OCI-LY3 (cell line): ENCODE measurements around the gene METTL13.
"Not testable (repeated sequence)": the region's sequence is repeated elsewhere in the genome, so short reads cannot be mapped to it uniquely, and the experiment has no call there.

ENCODE experiments used
- H2AFZ ChIP-seq: fragments of 200-600, 300-600 bp; shearing (Covaris generic); 2 replicates; pipeline ENCODE4 v1.6.0; 2014; ENCODE audit warnings: antibody characterized with exemption, low read depth, low read length
- H3K27ac ChIP-seq: fragments of 200-600, 300-600 bp; sonication (generic); 2 replicates; pipeline ENCODE4 v1.5.1; 2014; ENCODE audit warnings: mild to moderate bottlenecking, low read length, moderate library complexity, mixed read lengths
- H3K27me3 ChIP-seq: fragments of 200-600, 300-600 bp; sonication (generic); 2 replicates; pipeline ENCODE4 v1.6.1; 2014; ENCODE audit warnings: low read depth, low read length, mixed read lengths
- H3K36me3 ChIP-seq: fragments of 200-600, 300-600 bp; sonication (generic); replicated peaks from 2 replicates; pipeline ENCODE3; 2014; ENCODE audit warnings: low read depth, low read length, mixed read lengths
- H3K4me1 ChIP-seq: fragments of 300-600, 200-600 bp; sonication (generic); 2 replicates; pipeline ENCODE4 v1.6.1; 2014; ENCODE audit warnings: low read length, mixed read lengths
- H3K4me2 ChIP-seq: fragments of 200-600, 300-600 bp; sonication (generic); 2 replicates; pipeline ENCODE4 v1.6.1; 2014; ENCODE audit warnings: low read length, mixed read lengths
- H3K4me3 ChIP-seq: fragments of 300-600, 200-600 bp; sonication (generic); 2 replicates; pipeline ENCODE4 v1.5.1; 2014; ENCODE audit warnings: antibody characterized with exemption, mild to moderate bottlenecking, low read length, moderate library complexity
- H3K79me2 ChIP-seq: fragments of 300-600, 200-600 bp; shearing (Covaris generic); 2 replicates; pipeline ENCODE4 v1.6.1; 2014; ENCODE audit warnings: mild to moderate bottlenecking, low read length, mixed read lengths
- H3K9ac ChIP-seq: fragments of 300-600, 200-600 bp; shearing (Covaris generic); 2 replicates; pipeline ENCODE4 v1.6.0; 2014; ENCODE audit warnings: mild to moderate bottlenecking, low read length, moderate library complexity
- H3K9me3 ChIP-seq: fragments of 200-600, 300-600 bp; shearing (Covaris generic); 2 replicates; pipeline ENCODE4 v1.6.1; 2014; ENCODE audit warnings: low read length, mixed read lengths; ENCODE audit not compliant: insufficient read depth
- H4K20me1 ChIP-seq: fragments of 200-600, 300-600 bp; sonication (generic); 2 replicates; pipeline ENCODE4 v1.6.1; 2016; ENCODE audit warnings: low read length, mixed read lengths; ENCODE audit not compliant: insufficient read depth
- EZH2phosphoT487 ChIP-seq: fragments of 200-600 bp; shearing (Covaris generic); IDR thresholded peaks from 2 replicates; pipeline ENCODE4 v1.6.1; 2018; ENCODE audit warnings: antibody characterized with exemption, mixed run types, low read depth
- TF ChIP-seq, protein P1 (sequence below): fragments of 200-600, 300-600 bp; sonication (generic); IDR thresholded peaks from 2 replicates; pipeline ENCODE4 v1.5.1; 2014; ENCODE audit warnings: antibody characterized with exemption, low read length, low read depth

The METTL13 gene

DNA sequence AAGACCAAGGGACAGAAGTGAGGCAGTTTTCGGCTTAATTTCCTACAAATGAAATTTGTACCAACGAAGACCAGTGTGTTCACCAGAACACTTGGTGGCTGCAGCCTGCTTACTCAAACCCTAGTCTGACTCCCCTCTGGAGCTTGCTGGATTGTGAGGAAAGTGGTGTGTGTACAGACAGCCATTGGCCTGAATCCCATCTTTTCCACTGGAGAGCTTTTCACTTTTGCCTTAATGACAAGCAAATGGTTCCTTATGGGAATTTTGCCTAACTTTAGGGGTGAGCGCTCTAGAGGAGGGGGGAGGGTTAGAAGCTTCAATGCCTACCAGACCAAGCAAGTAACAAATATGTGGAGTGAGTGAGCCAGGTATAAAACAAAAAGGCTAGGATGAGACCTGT, 17.3 kb downstream of the METTL13 start:
- Histone ChIP-seq H3K36me3 (peaks cover 36% of the 10 kb centered on the region), H3K27me3 (no peaks in the 10 kb centered on the region), H3K9ac (no peak overlapping the region), H3K9me3 (no peaks in the 10 kb centered on the region), H3K4me2 (no peak overlapping the region), H3K4me1 (no peaks in the 10 kb centered on the region), H3K27ac (no peak overlapping the region), H2AFZ (no peak overlapping the region), H3K79me2 (no peaks in the 10 kb centered on the region), H3K4me3 (no peak overlapping the region), H4K20me1 (no peaks in the 10 kb centered on the region)
- TF ChIP-seq, protein P1, sequence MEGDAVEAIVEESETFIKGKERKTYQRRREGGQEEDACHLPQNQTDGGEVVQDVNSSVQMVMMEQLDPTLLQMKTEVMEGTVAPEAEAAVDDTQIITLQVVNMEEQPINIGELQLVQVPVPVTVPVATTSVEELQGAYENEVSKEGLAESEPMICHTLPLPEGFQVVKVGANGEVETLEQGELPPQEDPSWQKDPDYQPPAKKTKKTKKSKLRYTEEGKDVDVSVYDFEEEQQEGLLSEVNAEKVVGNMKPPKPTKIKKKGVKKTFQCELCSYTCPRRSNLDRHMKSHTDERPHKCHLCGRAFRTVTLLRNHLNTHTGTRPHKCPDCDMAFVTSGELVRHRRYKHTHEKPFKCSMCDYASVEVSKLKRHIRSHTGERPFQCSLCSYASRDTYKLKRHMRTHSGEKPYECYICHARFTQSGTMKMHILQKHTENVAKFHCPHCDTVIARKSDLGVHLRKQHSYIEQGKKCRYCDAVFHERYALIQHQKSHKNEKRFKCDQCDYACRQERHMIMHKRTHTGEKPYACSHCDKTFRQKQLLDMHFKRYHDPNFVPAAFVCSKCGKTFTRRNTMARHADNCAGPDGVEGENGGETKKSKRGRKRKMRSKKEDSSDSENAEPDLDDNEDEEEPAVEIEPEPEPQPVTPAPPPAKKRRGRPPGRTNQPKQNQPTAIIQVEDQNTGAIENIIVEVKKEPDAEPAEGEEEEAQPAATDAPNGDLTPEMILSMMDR = no peak
- no peak for TF ChIP-seq EZH2phosphoT487

DNA sequence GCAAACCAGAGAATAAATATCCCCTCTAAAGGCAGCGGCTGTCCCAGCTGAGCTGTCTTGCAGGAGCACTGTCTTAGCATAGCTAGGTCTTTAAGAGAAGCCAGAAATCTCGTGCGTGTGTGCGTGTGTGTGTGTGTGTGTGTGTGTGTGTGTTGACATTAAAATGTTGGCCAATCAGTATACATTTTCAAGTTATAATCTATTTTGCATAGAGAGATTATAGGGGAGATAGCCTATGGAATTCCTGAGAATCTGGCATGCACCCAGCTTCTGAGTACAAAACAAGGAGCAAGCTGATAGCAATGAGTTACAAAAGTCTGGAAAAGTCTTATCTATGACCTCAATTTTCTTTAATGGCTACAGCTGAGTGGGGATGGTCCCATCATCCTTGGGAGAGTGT, 17.7 kb downstream of the METTL13 start:
- H3K79me2 ChIP-seq = no peaks in the 10 kb centered on the region
- H3K4me3 ChIP-seq = no peak overlapping the region
- TF ChIP-seq, protein P1 = no peak
- TF ChIP-seq EZH2phosphoT487 = no peak
- H3K9me3 ChIP-seq = no peaks in the 10 kb centered on the region
- H3K9ac ChIP-seq = no peak overlapping the region
- peaks cover 32% of the 10 kb centered on the region for H3K36me3 ChIP-seq
- H2AFZ ChIP-seq = no peak overlapping the region
- no peaks in the 10 kb centered on the region for H3K4me1 ChIP-seq
- no peak overlapping the region for H3K4me2 ChIP-seq
- H3K27me3 ChIP-seq = no peaks in the 10 kb centered on the region
- no peak overlapping the region for H3K27ac ChIP-seq
- no peaks in the 10 kb centered on the region for H4K20me1 ChIP-seq

DNA sequence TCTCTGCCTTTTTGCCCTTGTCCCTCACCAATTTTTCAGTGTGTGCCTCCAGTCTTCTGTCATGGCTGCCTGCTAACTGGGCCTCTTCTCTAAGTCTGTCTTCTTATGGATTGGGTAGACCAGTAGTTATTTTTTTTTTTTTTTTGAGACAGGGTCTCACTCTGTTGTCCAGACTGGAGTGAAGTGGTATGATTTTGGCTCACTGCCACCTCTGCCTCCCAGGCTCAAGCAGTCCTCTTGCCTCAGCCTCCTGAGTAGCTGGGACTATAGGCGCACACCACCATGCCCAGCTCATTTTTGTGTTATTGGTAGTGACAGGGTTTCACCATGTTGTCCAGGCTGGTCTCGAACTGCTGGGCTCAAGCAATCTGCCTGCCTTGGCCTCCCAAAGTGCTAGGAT, 18.2 kb downstream of the METTL13 start:
- not testable (repeated sequence) for H4K20me1 ChIP-seq, H3K27me3 ChIP-seq, H3K9me3 ChIP-seq, H3K9ac ChIP-seq, H3K4me1 ChIP-seq, H2AFZ ChIP-seq, H3K27ac ChIP-seq, H3K4me3 ChIP-seq, H3K79me2 ChIP-seq, H3K4me2 ChIP-seq
- H3K36me3 ChIP-seq = peaks cover 27% of the 10 kb centered on the region

DNA sequence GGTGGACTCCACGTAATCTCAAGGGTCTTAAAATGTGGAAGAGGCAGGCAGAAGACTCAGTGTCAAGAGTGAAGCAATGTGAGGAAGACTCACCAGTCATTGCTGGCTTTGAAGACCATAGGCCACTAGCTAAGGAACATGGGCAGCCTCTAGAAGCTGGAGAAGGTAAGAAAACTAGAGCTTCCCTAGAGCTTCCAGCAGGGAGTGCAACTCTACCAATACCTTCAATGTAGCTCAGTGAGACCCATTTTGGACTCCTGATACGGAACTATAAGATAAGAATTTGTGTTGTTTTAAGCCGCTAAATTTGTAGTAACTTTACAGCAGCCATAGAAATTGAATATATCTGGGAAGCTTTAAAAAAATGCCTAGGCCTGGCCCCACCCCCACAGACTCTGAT, 18.9 kb downstream of the METTL13 start:
- H4K20me1 ChIP-seq = no peaks in the 10 kb centered on the region
- H3K27me3 ChIP-seq = no peaks in the 10 kb centered on the region
- H3K4me3 ChIP-seq = no peak overlapping the region
- H3K4me1 ChIP-seq = no peaks in the 10 kb centered on the region
- H3K9ac ChIP-seq = no peak overlapping the region
- no peak overlapping the region for H2AFZ ChIP-seq
- H3K79me2 ChIP-seq = no peaks in the 10 kb centered on the region
- H3K4me2 ChIP-seq = no peak overlapping the region
- H3K27ac ChIP-seq = no peak overlapping the region
- no peak for TF ChIP-seq EZH2phosphoT487
- TF ChIP-seq, protein P1 = no peak
- no peaks in the 10 kb centered on the region for H3K9me3 ChIP-seq
- H3K36me3 ChIP-seq = peaks cover 23% of the 10 kb centered on the region

DNA sequence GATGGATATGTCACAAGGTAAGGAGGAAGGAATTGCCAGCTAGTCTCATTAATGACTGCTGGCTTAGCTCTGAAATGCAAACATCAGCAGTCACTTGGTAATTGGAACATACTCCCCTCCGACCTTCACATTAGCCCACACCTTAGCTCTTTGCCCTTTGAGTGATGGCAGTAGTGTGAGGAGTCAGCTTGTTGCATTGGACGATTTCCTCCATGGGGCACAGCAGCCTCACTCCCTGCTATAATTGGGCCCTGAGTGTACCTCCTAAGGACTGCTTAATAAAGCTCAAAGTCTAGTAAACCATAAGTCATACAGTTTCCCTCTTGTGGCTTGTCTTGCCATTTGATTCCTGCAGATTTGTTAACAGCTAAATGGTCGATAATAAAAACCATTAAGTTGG, 19.4 kb downstream of the METTL13 start:
- no peaks in the 10 kb centered on the region for H3K27me3 ChIP-seq
- no peaks in the 10 kb centered on the region for H4K20me1 ChIP-seq
- no peaks in the 10 kb centered on the region for H3K4me1 ChIP-seq
- TF ChIP-seq, protein P1 = no peak
- no peak for TF ChIP-seq EZH2phosphoT487
- peaks cover 19% of the 10 kb centered on the region for H3K36me3 ChIP-seq
- H3K27ac ChIP-seq = no peak overlapping the region
- H3K4me3 ChIP-seq = no peak overlapping the region
- no peak overlapping the region for H3K9ac ChIP-seq
- no peaks in the 10 kb centered on the region for H3K9me3 ChIP-seq
- no peak overlapping the region for H2AFZ ChIP-seq
- no peak overlapping the region for H3K4me2 ChIP-seq
- no peaks in the 10 kb centered on the region for H3K79me2 ChIP-seq
